A673 (cell line): ENCODE data around the gene KAT5. TPM values are rescaled to one million over a fixed set of nuclear protein-coding genes. Genes with fewer than 3 reads are reported as not detected.
"Not testable (repeated sequence)": the region's sequence is repeated elsewhere in the genome, so short reads cannot be mapped to it uniquely, and the experiment has no call there.

ENCODE experiments used
- BruUV-seq: library from RNA; stranded (reverse); fragments of 400-500 nt; replicated peaks from 2 replicates; lab custom pipeline; 2021; lab: Mats Ljungman, UMichigan
- CTCF ChIA-PET: fragments of 300-600 bp; sonication (Branson Sonifier 250); formaldehyde crosslinking; loops from one replicate; lab custom pipeline; 2022; ENCODE audit warnings: antibody characterized with exemption; lab: Charles Lee
- POLR2A ChIA-PET: fragments of 300-600 bp; sonication (Branson Sonifier 250); formaldehyde crosslinking; loops from one replicate; lab custom pipeline; 2022; ENCODE audit warnings: antibody characterized with exemption; ENCODE audit not compliant: low non-redundant PET; lab: Charles Lee
- DNase-seq: peaks from one replicate; pipeline ENCODE4 v3.0.0-alpha.2; 2015; ENCODE audit warnings: low spot score
- H3K27ac ChIP-seq: fragments of 200-600 bp; sonication (generic); 2 replicates; pipeline ENCODE4 v1.5.1; 2016; ENCODE audit warnings: mixed run types, low read depth, mild to moderate bottlenecking, mixed read lengths, antibody characterized with exemption, low read length; ENCODE audit not compliant: poor library complexity, severe bottlenecking
- H3K27me3 ChIP-seq: fragments of 200-600 bp; sonication (generic); replicated peaks from 2 replicates; pipeline ENCODE4 v1.6.1; 2017; ENCODE audit warnings: mixed run types, low read depth, mild to moderate bottlenecking, mixed read lengths, antibody characterized with exemption, low read length; ENCODE audit not compliant: insufficient read depth, poor library complexity
- H3K36me3 ChIP-seq: fragments of 200-600 bp; sonication (generic); 2 replicates; pipeline ENCODE4 v1.6.1; 2016; ENCODE audit warnings: mixed run types, mild to moderate bottlenecking, mixed read lengths, antibody characterized with exemption, low read length; ENCODE audit not compliant: insufficient read depth, poor library complexity, severe bottlenecking
- H3K4me1 ChIP-seq: fragments of 200-600 bp; sonication (generic); 2 replicates; pipeline ENCODE4 v1.6.1; 2017; ENCODE audit warnings: mixed run types, mild to moderate bottlenecking, mixed read lengths, antibody characterized with exemption, low read length; ENCODE audit not compliant: insufficient read depth, poor library complexity, severe bottlenecking
- H3K4me3 ChIP-seq: fragments of 200-600 bp; sonication (generic); 2 replicates; pipeline ENCODE4 v1.5.1; 2016; ENCODE audit warnings: low read depth, mixed run types, mild to moderate bottlenecking, mixed read lengths, low read length; ENCODE audit not compliant: poor library complexity, severe bottlenecking
- H3K9me3 ChIP-seq: fragments of 200-600 bp; sonication (generic); 2 replicates; pipeline ENCODE4 v1.6.1; 2016; ENCODE audit warnings: mixed run types, low read depth, mild to moderate bottlenecking, mixed read lengths, antibody characterized with exemption, low read length; ENCODE audit not compliant: poor library complexity, severe bottlenecking
- CTCF ChIP-seq: fragments of 300-800, 200-600 bp; sonication (generic); conservative IDR thresholded peaks from 2 replicates; pipeline ENCODE4 v1.5.1; 2017; ENCODE audit warnings: low read depth, mild to moderate bottlenecking, antibody characterized with exemption, low read length, moderate library complexity, mixed read lengths
- EZH2 ChIP-seq: fragments of 200-600 bp; sonication (generic); IDR thresholded peaks from 2 replicates; pipeline ENCODE4 v1.6.1; 2017; ENCODE audit warnings: borderline replicate concordance, low read depth, mild to moderate bottlenecking, mixed read lengths, antibody characterized with exemption, low read length; ENCODE audit not compliant: poor library complexity, severe bottlenecking
- intact Hi-C: fragments of 100-400 bp; cut with micrococcal nuclease; formaldehyde crosslinking; loops from one replicate; pipeline ENCODE4 v1.10.0; 2022; ENCODE audit not compliant: unreplicated experiment
- total RNA-seq: library from RNA; stranded (reverse); gene quantifications from 2 replicates; pipeline ENCODE4 v1.2.3, GENCODE V29; 2021

Gene KAT5
- total RNA-seq, 1 experiment from 2014 or later: 71.3 TPM

- no peaks in the 10 kb centered on the region for H3K27me3 ChIP-seq
- no peaks in the 10 kb centered on the region for H3K36me3 ChIP-seq
- no peak overlapping the region for H3K4me3 ChIP-seq
- intact Hi-C loops: no loop called here
- DNase-seq: no peak
- no peak overlapping the region for H3K27ac ChIP-seq
- ChIA-PET CTCF (no interaction called here), POLR2A (no interaction called here)
- no peaks in the 10 kb centered on the region for H3K9me3 ChIP-seq
- BruUV-seq: no TSS peak
- H3K4me1 ChIP-seq: no peaks in the 10 kb centered on the region
- TF ChIP-seq EZH2 (no peak), CTCF (no peak)
Measured at GRCh38 chr11:65766535-65766934, 54.5 kb downstream of the KAT5 start.

GRCh38 chr11:65767406-65767805 lies 55.4 kb downstream of the KAT5 start:
- POLR2A ChIA-PET: interaction anchor here (0.6 kb wide), 1 partner anchor 9 kb away, joined by 6 read pairs; no protein-coding TSS in a partner anchor
- BruUV-seq: no TSS peak
- TF ChIP-seq CTCF: no peak
- TF ChIP-seq EZH2: no peak

GRCh38 chr11:65767806-65768205 lies 55.8 kb downstream of the KAT5 start:
- POLR2A ChIA-PET, DNase-seq: not testable (repeated sequence)

More at GRCh38 chr11:65767406-65767805, 55.4 kb downstream of the KAT5 start:
- Histone ChIP-seq H3K4me1 (no peaks in the 10 kb centered on the region), H3K9me3 (no peaks in the 10 kb centered on the region), H3K4me3 (no peak overlapping the region), H3K27ac (no peak overlapping the region), H3K36me3 (no peaks in the 10 kb centered on the region), H3K27me3 (no peaks in the 10 kb centered on the region)
- CTCF ChIA-PET: interaction anchor here (0.7 kb wide), 1 partner anchor 1613 kb away, joined by 3 read pairs; no protein-coding TSS in a partner anchor
- no peak for DNase-seq
- intact Hi-C loops: no loop called here

More at GRCh38 chr11:65767806-65768205, 55.8 kb downstream of the KAT5 start:
- CTCF ChIA-PET: interaction anchor here (0.7 kb wide), 1 partner anchor 1612 kb away, joined by 3 read pairs; no protein-coding TSS in a partner anchor
- H3K4me1 ChIP-seq, H3K9me3 ChIP-seq, H3K4me3 ChIP-seq, H3K27ac ChIP-seq, H3K36me3 ChIP-seq, intact Hi-C loops, BruUV-seq, H3K27me3 ChIP-seq: not testable (repeated sequence)

Other genes with a start within 250 kb of the KAT5 start
- 4,586 and 4,701 TPM in 2 replicates for gene MALAT1, start 213.2 kb upstream of the KAT5 start, total RNA-seq
- gene SCYL1, start 187.2 kb upstream of the KAT5 start, total RNA-seq: 90.6 and 95.7 TPM in 2 replicates
- gene LTBP3, start 153.9 kb upstream of the KAT5 start, total RNA-seq: 92.1 and 123 TPM in 2 replicates
- gene ZNRD2, start 141.8 kb upstream of the KAT5 start, total RNA-seq: 95.4 and 98.9 TPM in 2 replicates
- 79.8 and 88.3 TPM in 2 replicates for gene FAM89B, start 139.7 kb upstream of the KAT5 start, total RNA-seq
- 29.5 and 40.9 TPM in 2 replicates for gene EHBP1L1, start 136.2 kb upstream of the KAT5 start, total RNA-seq
- gene KCNK7, start 116.5 kb upstream of the KAT5 start, total RNA-seq: 1.7 and 2.3 TPM in 2 replicates
- gene MAP3K11, start 98.0 kb upstream of the KAT5 start, total RNA-seq: 92.8 and 94.2 TPM in 2 replicates
- 63.4 and 68.0 TPM in 2 replicates for gene PCNX3, start 96.5 kb upstream of the KAT5 start, total RNA-seq
- gene SIPA1, start 74.2 kb upstream of the KAT5 start, total RNA-seq: 30.0 and 43.2 TPM in 2 replicates
- gene RELA, start 49.3 kb upstream of the KAT5 start, total RNA-seq: 92.0 and 99.3 TPM in 2 replicates
- gene RNASEH2C, start 8.5 kb downstream of the KAT5 start, total RNA-seq: 73.6 and 80.2 TPM in 2 replicates
- 22.5 and 22.8 TPM in 2 replicates for gene AP5B1, start 68.7 kb downstream of the KAT5 start, total RNA-seq
- not detected in 2 replicates for gene OVOL1, start 74.8 kb downstream of the KAT5 start, total RNA-seq
- 2.0 and 2.1 TPM in 2 replicates for gene SNX32, start 121.7 kb downstream of the KAT5 start, total RNA-seq
- 1,449 and 1,649 TPM in 2 replicates for gene CFL1, start 145.9 kb downstream of the KAT5 start, total RNA-seq
- 64.6 and 77.4 TPM in 2 replicates for gene MUS81, start 148.2 kb downstream of the KAT5 start, total RNA-seq
- gene EFEMP2, start 160.5 kb downstream of the KAT5 start, total RNA-seq: 31.2 and 37.6 TPM in 2 replicates
- gene CTSW, start 167.6 kb downstream of the KAT5 start, total RNA-seq: not detected in 2 replicates
- gene FIBP, start 176.2 kb downstream of the KAT5 start, total RNA-seq: 98.5 and 116 TPM in 2 replicates
- gene CCDC85B, start 178.4 kb downstream of the KAT5 start, total RNA-seq: 32.3 and 32.9 TPM in 2 replicates
- gene FOSL1, start 188.1 kb downstream of the KAT5 start, total RNA-seq: 12.6 and 29.0 TPM in 2 replicates
- gene C11orf68, start 206.8 kb downstream of the KAT5 start, total RNA-seq: 22.4 and 27.6 TPM in 2 replicates
- gene DRAP1, start 207.2 kb downstream of the KAT5 start, total RNA-seq: 122 and 124 TPM in 2 replicates
- gene TSGA10IP, start 233.2 kb downstream of the KAT5 start, total RNA-seq: not detected in 2 replicates
- 95.8 and 96.3 TPM in 2 replicates for gene SART1, start 249.5 kb downstream of the KAT5 start, total RNA-seq